AG08395 (cell line): ENCODE data around the gene SLC2A3.
"Not testable (repeated sequence)": the region's sequence is repeated elsewhere in the genome, so short reads cannot be mapped to it uniquely, and the experiment has no call there.

Source experiments
- DNase-seq: peaks from one replicate; pipeline ENCODE4 v3.0.0; 2012; ENCODE audit warnings: mixed read lengths, low spot score

Gene SLC2A3

DNA sequence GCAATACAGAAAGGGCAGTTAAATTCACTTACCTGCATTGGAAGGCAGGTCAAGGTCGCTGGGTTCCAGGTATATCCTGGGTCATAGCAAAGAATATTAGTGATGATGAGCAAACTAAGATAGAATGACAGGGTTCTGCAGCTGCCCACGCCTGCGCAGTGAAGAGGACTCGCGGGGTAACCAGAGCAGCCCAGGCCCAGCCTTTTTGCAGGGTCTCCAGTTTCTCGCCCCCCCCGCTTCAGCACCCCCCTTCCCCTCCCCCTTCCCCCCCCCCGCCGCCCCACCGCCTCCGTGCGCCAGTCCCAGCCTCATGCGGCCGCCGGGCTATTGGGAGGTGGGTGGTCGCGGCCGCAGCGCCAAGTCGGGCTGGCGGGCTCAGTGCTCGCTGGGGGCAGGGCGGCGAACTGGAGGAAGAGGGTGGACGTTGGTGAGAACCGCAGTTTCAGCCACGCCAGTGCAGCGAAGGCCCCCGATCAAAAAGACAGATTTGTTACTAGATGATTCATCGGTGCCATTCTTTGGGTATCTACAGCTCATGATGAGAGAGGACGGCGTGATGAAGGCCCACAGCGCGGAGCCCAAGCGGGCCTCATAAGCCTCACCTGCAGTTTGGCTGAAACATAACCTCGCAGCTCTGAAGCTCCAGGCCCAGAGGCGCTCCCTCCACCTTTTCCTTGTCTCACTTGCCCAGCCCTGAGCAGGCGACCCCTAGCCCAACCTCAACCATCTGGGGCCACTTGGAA lies 20.2 kb downstream of the SLC2A3 start:
- peak; percentile 16 for DNase-seq

DNA sequence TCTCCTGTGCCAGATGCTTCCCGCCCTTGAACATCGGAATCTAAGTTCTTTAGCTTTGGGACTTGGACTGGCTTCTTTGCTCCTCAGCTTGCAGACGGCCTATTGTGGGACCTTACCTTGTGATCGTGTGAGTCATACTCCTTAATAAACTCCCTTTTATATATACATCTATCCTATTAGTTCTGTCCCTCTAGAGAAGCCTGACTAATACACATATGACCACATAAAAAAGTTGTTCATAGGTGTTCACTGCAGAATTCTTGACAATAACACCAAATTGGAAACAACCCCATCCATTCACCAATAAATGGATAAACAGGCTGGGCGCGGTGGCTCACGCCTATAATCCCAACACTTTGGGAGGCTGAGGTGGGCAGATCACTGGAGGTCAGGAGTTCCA lies 25.9 kb downstream of the SLC2A3 start:
- not testable (repeated sequence) for DNase-seq

DNA sequence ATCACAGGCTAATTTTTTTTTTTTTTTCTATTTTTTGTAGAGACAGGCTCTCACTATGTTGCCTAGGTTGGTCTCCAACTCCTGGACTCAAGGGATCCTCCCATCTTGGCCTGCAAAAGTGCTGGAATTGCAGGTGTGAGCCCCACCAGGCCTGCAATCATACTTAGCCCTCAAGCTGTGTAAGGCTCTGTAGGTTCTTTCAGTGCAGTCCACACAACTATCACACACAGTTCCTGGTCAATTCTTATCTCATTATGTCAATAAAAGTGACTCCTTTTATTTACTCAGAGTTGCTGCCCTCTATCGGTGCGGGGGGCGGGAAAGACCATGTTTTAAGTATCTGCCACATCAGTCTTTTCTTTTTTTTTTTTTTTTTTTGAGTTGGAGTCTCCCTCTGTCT lies 29.0 kb downstream of the SLC2A3 start:
- DNase-seq, result peak; percentile 45

DNA sequence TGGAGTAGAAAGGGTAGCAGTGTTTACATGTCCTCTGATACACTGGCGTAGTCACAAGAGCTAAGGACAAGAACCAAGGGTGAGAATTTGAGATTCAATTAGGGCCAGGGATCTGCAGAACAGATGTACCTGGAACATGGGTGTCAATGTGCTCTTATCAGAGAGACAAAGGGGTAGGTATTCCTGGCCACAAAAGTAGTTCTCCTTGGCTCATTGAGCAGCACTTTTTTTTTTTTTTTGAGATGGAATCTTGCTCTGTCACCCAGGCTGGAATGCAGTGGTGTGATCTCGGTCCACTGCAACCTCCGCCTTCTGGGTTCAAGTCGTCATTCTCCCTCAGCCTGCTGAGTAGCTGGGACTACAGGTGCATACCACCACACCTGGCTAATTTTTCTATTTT lies 29.7 kb downstream of the SLC2A3 start:
- DNase-seq, result not testable (repeated sequence)

DNA sequence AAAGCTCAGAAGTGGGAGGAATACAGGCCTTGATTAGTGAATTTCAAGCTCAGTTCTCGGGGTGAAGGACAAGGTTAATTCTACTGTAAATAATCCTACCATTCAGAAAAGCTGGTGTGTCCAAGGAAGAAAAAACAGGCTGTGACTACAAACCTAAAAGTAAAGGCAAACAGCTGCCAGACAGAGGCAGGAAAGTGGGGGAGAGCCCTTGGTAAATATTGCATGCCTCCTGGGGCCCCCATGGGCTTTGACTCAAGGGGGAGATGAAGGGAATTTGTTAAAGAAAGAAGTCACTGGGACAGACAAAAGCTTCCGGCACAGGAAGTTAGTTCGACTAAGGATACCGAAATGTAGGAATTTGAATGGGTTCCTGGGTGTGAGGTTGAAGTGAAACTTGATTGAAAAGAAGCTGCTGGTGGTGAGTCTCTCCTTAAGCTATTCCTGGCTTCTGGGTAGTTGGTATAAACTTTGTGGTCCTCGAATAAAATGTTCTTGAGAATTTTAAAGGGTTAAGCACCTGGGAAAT lies 30.3 kb downstream of the SLC2A3 start:
- DNase-seq, result not testable (repeated sequence)

DNA sequence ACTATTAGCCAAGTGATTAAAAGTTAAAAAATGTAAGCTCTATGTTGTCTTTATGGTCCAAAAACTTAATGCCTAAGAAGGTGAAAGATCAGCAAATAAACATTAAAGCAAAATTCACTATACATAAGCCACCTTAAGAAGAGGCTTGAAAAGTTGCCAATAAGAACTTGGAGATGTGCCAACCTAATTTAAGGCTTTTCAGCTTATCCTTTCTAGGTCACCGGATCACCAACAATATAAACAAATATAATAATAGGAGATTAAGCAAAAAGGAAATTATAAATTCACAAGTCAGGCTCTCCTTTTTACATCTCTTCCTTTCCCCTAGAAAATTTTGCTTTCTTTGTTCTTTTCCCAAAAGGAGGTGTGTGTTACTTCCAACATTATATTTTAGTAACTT lies 30.9 kb downstream of the SLC2A3 start:
- no peak for DNase-seq

DNA sequence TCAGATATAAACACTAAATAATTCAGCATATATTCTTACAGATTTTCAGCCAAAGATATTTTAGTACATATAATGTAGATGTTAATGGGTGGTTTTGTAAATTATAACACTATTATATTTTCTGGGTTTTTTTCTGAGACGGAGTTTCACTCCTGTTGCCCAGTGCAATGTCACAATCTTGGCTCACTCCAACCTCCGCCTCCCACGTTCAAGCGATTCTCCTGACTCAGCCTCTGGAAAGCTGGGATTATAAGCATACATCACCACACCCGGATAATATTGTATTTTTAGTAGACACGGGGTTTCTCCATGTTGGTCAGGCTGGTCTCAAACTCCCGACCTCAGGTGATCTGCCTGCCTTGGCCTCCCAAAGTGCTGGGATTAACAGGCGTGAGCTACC lies 33.6 kb downstream of the SLC2A3 start:
- DNase-seq, result not testable (repeated sequence)

DNA sequence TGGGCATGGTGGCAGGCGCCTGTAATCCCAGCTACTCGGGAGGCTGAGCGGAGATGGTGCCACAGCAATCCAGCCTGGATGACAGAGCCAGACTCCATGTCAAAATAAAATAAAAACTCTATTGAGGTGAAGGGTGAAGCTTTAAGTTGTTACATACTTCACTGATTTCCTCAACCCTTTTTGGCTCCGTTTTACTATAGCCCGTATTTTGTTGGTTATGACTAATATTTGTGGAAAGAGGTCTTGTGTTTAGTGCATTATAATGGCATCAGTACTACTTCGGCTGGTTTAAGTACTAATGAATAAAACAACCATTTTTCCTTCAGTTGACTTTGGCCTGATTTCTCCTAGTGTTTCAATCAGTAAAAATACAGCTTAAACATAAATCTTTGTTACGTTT lies 36.2 kb downstream of the SLC2A3 start:
- DNase-seq, result peak; percentile 41

DNA sequence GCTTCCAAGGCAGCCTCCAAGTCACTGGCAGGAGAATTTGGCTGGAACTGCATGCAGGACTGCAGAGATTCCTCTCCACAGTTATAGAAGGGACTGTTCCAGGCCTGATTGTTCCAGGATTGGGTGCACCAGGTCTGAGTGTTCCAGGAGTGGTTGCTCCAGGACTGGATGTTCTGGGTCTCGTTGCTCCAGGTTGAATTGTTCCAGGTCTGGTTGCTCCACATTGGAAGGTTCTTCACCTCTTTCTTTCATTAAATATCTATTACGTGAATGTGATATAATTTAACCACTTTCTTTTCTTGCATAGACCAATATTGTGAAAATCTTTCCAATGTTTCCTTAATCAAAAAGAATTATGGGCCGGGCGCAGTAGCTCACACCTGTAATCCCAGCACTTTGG lies 39.3 kb downstream of the SLC2A3 start:
- not testable (repeated sequence) for DNase-seq

DNA sequence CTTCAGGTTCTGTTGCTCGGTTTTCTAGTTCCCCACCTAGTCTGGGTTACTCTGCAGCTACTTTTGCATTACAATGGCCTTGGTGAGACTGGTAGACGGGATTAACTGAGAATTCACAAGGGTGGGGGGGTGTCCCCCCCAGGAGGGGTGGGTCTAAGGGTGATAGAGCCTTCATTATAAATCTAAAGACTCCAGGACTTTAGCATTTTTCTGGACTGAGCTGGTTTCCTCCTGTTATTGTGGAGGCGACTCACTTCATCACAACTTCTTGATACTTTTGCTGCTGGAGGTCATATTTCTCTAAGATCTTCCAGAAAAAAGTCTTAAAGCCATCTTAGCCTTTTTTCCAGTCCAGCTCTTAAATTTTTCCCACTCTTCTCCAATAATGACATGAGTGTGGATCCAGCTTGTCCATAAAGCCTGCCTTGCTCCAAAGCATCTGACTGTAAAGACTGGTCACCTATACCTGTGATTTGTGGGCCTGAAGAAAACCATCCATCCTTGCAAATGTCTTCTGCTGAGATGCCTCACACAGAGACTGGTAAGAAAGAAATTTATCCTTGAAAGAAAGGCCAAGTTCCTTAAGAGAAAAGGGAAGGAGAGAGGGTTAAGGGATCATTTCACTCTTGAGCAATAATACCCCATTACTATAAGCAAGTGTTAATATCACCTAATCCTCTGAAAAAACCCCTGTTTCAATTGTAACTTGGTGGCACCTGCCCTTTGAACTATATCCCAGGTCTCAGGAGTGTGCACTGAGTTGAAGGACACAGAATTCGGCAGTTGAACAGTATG lies 43.6 kb downstream of the SLC2A3 start:
- DNase-seq, result no peak

DNA sequence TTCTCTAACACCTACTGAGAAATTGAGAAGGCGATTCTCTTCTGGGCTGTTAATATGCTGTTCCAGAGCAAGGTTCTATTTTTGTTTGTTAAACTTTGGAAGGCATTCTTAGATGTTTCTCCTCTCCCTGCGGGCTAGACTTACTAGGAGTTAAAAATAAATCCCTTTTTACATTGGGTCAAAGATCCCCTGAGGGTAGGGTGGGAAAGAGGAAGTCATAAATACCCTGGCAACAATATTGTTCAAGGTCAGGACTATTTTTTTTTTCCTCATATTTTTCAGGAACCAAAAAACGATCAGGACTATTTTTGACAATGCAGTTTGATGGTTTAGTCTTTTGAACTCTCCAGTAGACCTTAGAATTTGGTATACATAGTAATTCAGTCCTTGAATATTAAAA lies 51.3 kb downstream of the SLC2A3 start:
- no peak for DNase-seq

DNA sequence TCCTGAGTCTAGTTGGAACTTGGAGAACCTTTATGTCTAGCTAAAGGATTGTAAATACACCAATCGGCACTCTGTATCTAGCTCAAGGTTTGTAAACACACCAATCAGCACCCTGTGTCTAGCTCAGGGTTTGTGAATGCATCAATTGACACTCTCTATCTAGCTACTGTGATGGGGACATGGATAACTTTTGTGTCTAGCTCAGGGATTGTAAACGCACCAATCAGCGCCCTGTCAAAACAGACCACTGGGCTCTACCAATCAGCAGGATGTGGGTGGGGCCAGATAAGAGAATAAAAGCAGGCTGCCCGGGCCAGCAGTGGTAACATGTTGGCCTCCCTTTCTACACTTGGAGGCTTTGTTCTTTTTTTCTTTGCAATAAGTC lies 54.3 kb downstream of the SLC2A3 start:
- DNase-seq, result not testable (repeated sequence)

DNA sequence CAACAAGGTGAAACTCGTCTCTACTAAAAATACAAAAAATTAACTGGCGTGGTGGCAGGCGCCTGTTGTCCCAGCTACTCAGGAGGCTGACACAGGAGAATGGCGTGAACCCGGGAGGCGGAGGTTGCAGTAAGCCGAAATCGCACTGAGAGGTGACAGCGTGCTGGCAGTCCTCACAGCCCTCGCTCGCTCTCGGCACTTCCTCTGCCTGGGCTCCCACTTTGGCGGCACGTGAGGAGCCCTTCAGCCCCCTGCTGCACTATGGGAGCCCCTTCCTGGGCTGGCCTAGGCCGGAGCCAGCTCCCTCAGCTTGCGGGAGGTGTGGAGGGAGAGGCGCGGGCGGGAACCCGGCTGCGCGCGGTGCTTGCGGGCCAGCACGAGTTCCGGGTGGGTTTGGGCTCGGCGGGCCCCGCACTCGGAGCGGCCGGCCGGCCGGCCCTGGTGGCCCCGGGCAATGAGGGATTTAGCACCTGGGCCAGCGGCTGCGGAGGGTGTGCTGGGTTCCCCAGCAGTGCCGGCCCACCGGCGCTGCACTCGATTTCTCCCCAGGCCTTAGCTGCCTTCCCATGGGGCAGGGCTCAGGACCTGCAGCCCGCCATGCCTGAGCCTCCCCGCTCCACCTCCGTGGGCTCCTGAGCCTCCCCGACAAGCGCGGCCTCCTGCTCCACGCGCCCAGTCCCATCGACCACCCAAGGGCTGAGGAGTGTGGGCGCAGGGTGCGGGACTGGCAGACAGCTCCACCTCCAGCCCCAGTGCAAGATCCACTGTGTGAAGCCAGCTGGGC lies 54.8 kb downstream of the SLC2A3 start:
- DNase-seq, result not testable (repeated sequence)

DNA sequence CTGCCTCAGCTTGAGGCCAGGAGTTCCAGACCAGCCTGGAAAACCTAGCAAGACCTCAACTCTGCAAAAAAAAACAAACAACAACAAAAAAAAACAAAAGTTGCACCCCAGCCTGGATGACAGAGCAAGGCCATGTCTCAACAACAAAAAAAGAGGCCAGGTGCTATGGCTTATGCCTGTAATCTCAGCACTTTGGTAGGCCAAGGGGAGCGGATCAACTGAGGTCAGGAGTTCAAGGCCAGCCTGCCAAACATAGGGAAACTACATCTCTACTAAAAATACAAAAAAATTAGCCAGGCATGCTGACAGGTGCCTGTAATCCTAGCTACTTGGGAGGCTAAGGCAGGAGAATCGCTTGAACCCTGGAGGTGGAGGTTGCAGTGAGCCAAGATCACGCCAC lies 56.7 kb downstream of the SLC2A3 start:
- no peak for DNase-seq

DNA sequence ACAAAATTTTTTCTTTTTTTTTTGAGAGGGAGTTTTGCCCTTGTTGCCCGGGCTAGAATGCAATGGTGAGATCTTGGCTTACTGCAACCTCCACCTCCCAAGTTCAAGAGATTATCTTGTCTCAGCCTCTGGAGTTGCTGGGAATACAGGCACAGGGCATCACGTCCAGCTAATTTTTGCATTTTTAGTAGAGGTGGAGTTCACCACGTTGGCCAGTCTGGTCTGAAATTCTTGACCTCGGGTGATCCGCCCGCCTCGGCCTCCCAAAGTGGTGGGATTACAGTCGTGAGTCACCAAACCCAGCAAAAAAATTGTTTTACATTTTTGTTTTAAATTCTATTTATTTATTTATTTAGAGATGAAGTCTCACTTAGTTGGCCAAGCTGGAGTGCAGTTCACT lies 58.6 kb downstream of the SLC2A3 start:
- no peak for DNase-seq

DNA sequence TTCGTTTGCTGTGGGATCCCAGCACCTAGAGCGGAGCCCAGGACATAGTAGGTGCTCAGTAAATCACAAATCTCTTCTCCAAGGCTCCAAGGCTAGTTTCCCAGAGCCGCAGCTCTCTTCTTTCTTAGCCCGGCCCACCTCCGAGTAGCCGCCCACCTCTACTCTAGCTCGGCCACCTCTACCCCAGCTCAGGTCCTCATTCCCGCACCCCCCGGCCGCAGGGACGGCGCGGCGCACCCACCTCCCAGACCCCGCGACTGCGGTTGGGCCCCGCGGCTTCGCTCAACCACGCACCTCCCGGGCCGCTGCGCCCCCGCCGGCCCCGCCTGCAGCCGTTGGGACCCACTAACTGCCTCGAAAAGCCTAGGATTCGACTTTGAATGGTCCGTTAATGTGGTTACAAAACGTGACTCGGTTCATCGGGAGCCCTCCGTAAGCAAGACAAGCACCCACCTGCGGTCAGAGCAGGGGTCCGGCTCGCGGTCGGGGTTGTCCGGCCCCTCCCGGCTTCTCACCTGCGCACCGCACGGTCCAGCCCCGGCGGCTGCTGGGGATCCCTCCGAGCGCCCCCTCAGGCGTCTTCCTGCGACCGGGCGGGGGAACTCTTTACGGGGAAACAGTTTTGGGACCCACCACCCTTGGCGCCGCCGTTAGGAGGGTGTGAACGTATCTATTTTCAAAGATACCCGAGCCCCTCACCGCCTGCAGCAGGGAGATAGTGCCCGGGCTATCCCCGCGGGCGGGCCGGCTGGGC lies 63.2 kb downstream of the SLC2A3 start, which contains the start of gene SLC2A14:
Gene SLC2A14 (minus strand): TSS at position 350 of the 754 bp plus-strand sequence. CDS start 3,035 bp downstream, outside the sequence.
- DNase-seq, result no peak

DNA sequence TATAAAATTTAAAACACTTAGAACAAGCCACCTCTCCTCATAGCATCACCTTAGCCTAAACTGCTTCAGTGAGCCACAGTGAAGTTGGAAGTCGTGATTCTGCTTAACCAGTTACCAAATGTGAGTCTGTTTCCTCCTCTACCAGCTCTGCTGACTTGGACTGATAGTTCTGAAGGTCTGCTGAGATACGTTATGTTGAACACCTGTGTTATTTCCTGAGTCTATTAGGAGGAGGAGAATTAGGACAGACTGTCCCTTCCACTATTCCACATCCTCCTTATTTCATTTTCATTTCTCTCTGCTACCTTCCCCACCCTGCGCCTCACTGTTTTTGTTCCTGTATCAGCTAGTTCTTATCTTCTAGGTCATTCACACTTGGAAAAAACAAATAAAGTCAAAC lies 65.7 kb downstream of the SLC2A3 start:
- no peak for DNase-seq
